Naive thymus-derived CD8-positive, alpha-beta T cell (primary cell): ENCODE measurements around the gene TRPV3. TPM values are rescaled to one million over a fixed set of nuclear protein-coding genes. Genes with fewer than 3 reads are reported as not detected.

ENCODE experiments used
- ATAC-seq, 2 donors: fragments of 150-1000 bp; cut with Tn5 transposase in 1 of 2; sonication (Bioruptor Pico), chemical (Tn5 transposase) in 1 of 2; 1 replicate in 1 of 2; 2 replicates in 1 of 2; pipeline ENCODE4 v1.10.0; 2021; ENCODE audit warnings: mild to moderate bottlenecking in 2 of 2, moderate library complexity in 2 of 2
- POLR2A ChIA-PET: fragments of 350-600 bp; sonication (Branson Sonifier 250); formaldehyde crosslinking; loops from one replicate; lab custom pipeline; 2021; ENCODE audit warnings: antibody characterized with exemption; lab: Charles Lee
- DNase-seq, 10 donors: peaks; one replicate each; pipeline versions ENCODE4 v3.0.0 to v3.0.0-alpha.2; 2020 to 2022
- H3K27ac Mint-ChIP-seq, 10 donors: one replicate each; pipeline ENCODE4 v1.8.0; 2020 to 2022; ENCODE audit warnings: mild to moderate bottlenecking in 10 of 10, mixed read lengths in 10 of 10, moderate library complexity in 4 of 10, inconsistent platforms in 1 of 10
- H3K27me3 Mint-ChIP-seq, 5 donors: one replicate each; pipeline ENCODE4 v1.8.0; 2021 to 2022; ENCODE audit warnings: mixed read lengths in 5 of 5
- H3K36me3 Mint-ChIP-seq, 3 donors: one replicate each; pipeline ENCODE4 v1.8.0; 2020 to 2022; ENCODE audit warnings: mixed read lengths in 3 of 3, mild to moderate bottlenecking in 2 of 3, inconsistent platforms in 1 of 3
- H3K4me1 Mint-ChIP-seq, 4 donors: one replicate each; pipeline ENCODE4 v1.8.0; 2021 to 2022; ENCODE audit warnings: mixed read lengths in 4 of 4
- H3K4me3 Mint-ChIP-seq, 10 donors: one replicate each; pipeline ENCODE4 v1.8.0; 2020 to 2022; ENCODE audit warnings: mild to moderate bottlenecking in 10 of 10, mixed read lengths in 10 of 10, moderate library complexity in 6 of 10, inconsistent platforms in 1 of 10
- H3K9me3 Mint-ChIP-seq, 9 donors: one replicate each; pipeline ENCODE4 v1.8.0; 2020 to 2022; ENCODE audit warnings: mixed read lengths in 9 of 9, mild to moderate bottlenecking in 3 of 9, inconsistent platforms in 1 of 9, moderate library complexity in 1 of 9
- polyA plus RNA-seq, 3 donors: library from polyadenylated mRNA; unstranded; fragments of 300-500 nt; fragmentation: Illumina TruSeq; gene quantifications; one replicate each; pipeline ENCODE4 v1.2.3, GENCODE V29; 2021
- total RNA-seq, 8 experiments: library from RNA in 2 of 8; stranded (reverse) in 2 of 8; gene quantifications; one replicate each; pipeline ENCODE4 v1.2.3 and lab custom pipeline; 2021 to 2026

The TRPV3 gene
- total and polyA plus RNA-seq, 5 experiments from 2014 or later: 0.13 to 0.47 (median 0.38) TPM; not detected in 2

- peaks cover 0 to 4% (median 0%) of the 10 kb centered on the region in 3 donors for H3K36me3 Mint-ChIP-seq
- ATAC-seq (no peak), DNase-seq (no peak)
- POLR2A ChIA-PET: no interaction called here
- H3K4me1 Mint-ChIP-seq: no peaks in the 10 kb centered on the region
- H3K27me3 Mint-ChIP-seq: peaks cover 4 to 22% (median 5%) of the 10 kb centered on the region in 5 donors
- H3K4me3 Mint-ChIP-seq: no peak overlapping the region
- peaks cover 0 to 4% (median 0%) of the 10 kb centered on the region in 9 donors for H3K9me3 Mint-ChIP-seq
- H3K27ac Mint-ChIP-seq: no peak overlapping the region
These were observed 51.6 kb downstream of the TRPV3 start for GRCh38 chr17:3506054-3506453.

GRCh38 chr17:3505008-3505407 is 52.6 kb downstream of the TRPV3 start:
- DNase-seq (no peak), ATAC-seq (no peak)
- H3K4me1 Mint-ChIP-seq: no peaks in the 10 kb centered on the region
- H3K27ac Mint-ChIP-seq: no peak overlapping the region
- peaks cover 0 to 4% (median 0%) of the 10 kb centered on the region in 3 donors for H3K36me3 Mint-ChIP-seq
- POLR2A ChIA-PET: no interaction called here
- H3K9me3 Mint-ChIP-seq: peaks cover 0 to 4% (median 0%) of the 10 kb centered on the region in 9 donors
- H3K27me3 Mint-ChIP-seq: peaks cover 4 to 27% (median 5%) of the 10 kb centered on the region in 5 donors
- H3K4me3 Mint-ChIP-seq: no peak overlapping the region

GRCh38 chr17:3503285-3503684 is 54.3 kb downstream of the TRPV3 start:
- H3K4me1 Mint-ChIP-seq: no peaks in the 10 kb centered on the region
- DNase-seq: no peak
- peaks cover 0 to 27% (median 3%) of the 10 kb centered on the region in 5 donors for H3K27me3 Mint-ChIP-seq
- H3K27ac Mint-ChIP-seq: no peak overlapping the region
- H3K9me3 Mint-ChIP-seq: peaks cover 0 to 4% (median 0%) of the 10 kb centered on the region in 9 donors
- H3K36me3 Mint-ChIP-seq: peaks cover 0 to 4% (median 0%) of the 10 kb centered on the region in 3 donors
- POLR2A ChIA-PET: no interaction called here
- no peak overlapping the region for H3K4me3 Mint-ChIP-seq
- no peak for ATAC-seq

GRCh38 chr17:3502466-3502865 is 55.1 kb downstream of the TRPV3 start:
- H3K4me3 Mint-ChIP-seq: no peak overlapping the region
- no peak for ATAC-seq
- peaks cover 0 to 3% (median 0%) of the 10 kb centered on the region in 9 donors for H3K9me3 Mint-ChIP-seq
- no peak overlapping the region for H3K27ac Mint-ChIP-seq
- POLR2A ChIA-PET: no interaction called here
- peaks cover 0 to 2% (median 0%) of the 10 kb centered on the region in 3 donors for H3K36me3 Mint-ChIP-seq
- DNase-seq: no peak
- H3K27me3 Mint-ChIP-seq: peaks cover 0 to 25% (median 3%) of the 10 kb centered on the region in 5 donors
- H3K4me1 Mint-ChIP-seq: no peaks in the 10 kb centered on the region

GRCh38 chr17:3501344-3501743 is 56.3 kb downstream of the TRPV3 start:
- Mint-ChIP-seq H3K36me3 (no peaks in the 10 kb centered on the region), H3K4me3 (no peak overlapping the region), H3K9me3 (peaks cover 0 to 2% (median 0%) of the 10 kb centered on the region in 9 donors), H3K4me1 (no peaks in the 10 kb centered on the region), H3K27me3 (peaks cover 0 to 14% (median 2%) of the 10 kb centered on the region in 5 donors), H3K27ac (no peak overlapping the region)
- DNase-seq (no peak), ATAC-seq (no peak)
- POLR2A ChIA-PET: no interaction called here

GRCh38 chr17:3497101-3497500 is 60.5 kb downstream of the TRPV3 start:
- ATAC-seq: no peak
- Mint-ChIP-seq H3K36me3 (no peaks in the 10 kb centered on the region), H3K4me1 (no peaks in the 10 kb centered on the region), H3K4me3 (no peak overlapping the region), H3K9me3 (peaks cover 0 to 2% (median 0%) of the 10 kb centered on the region in 9 donors), H3K27me3 (peaks cover 4 to 23% (median 7%) of the 10 kb centered on the region in 5 donors), H3K27ac (no peak overlapping the region)
- DNase-seq: no peak
- POLR2A ChIA-PET: no interaction called here

- no peak for DNase-seq
- Mint-ChIP-seq H3K9me3 (peaks cover 0 to 1% (median 0%) of the 10 kb centered on the region in 9 donors), H3K27ac (no peak overlapping the region), H3K27me3 (peaks cover 17 to 39% (median 28%) of the 10 kb centered on the region in 5 donors), H3K4me3 (no peak overlapping the region), H3K36me3 (no peaks in the 10 kb centered on the region), H3K4me1 (no peaks in the 10 kb centered on the region)
- ATAC-seq: no peak
- POLR2A ChIA-PET: interaction anchor here (0.6 kb wide), 1 partner anchor 917 kb away, joined by 5 read pairs; no protein-coding TSS in a partner anchor
These were observed 72.0 kb downstream of the TRPV3 start for GRCh38 chr17:3485481-3486068.

GRCh38 chr17:3482852-3483251 is 74.8 kb downstream of the TRPV3 start:
- Mint-ChIP-seq H3K4me1 (no peaks in the 10 kb centered on the region), H3K4me3 (no peak overlapping the region), H3K27ac (no peak overlapping the region), H3K9me3 (peaks cover 0 to 1% (median 0%) of the 10 kb centered on the region in 9 donors), H3K27me3 (peaks cover 19 to 38% (median 28%) of the 10 kb centered on the region in 5 donors), H3K36me3 (no peaks in the 10 kb centered on the region)
- DNase-seq: no peak
- POLR2A ChIA-PET: no interaction called here
- no peak for ATAC-seq

GRCh38 chr17:3479988-3480387 is 77.6 kb downstream of the TRPV3 start:
- Mint-ChIP-seq H3K27ac (no peak overlapping the region), H3K36me3 (no peaks in the 10 kb centered on the region), H3K4me3 (no peak overlapping the region), H3K9me3 (no peaks in the 10 kb centered on the region), H3K27me3 (peaks cover 9 to 24% (median 23%) of the 10 kb centered on the region in 5 donors), H3K4me1 (no peaks in the 10 kb centered on the region)
- POLR2A ChIA-PET: no interaction called here
- ATAC-seq (no peak), DNase-seq (no peak)

GRCh38 chr17:3475812-3476610 is 81.6 kb downstream of the TRPV3 start, which contains the start of gene ASPA:
Gene ASPA (plus strand): TSS chr17:3475997. CDS start chr17:3476160, 163 bp downstream.
- DNase-seq (no peak), ATAC-seq (no peak)
- Mint-ChIP-seq H3K9me3 (no peaks in the 10 kb centered on the region), H3K4me3 (peak within 1 kb of the TSS; percentile 29 to 73 (median 54)), H3K27ac (peak within 1 kb of the TSS in 3 of 10 donors; percentile 8 to 75 (median 28)), H3K4me1 (no peaks in the 10 kb centered on the region), H3K27me3 (peaks cover 5 to 15% (median 13%) of the 10 kb centered on the region in 5 donors), H3K36me3 (no peaks in the 10 kb centered on the region)
- POLR2A ChIA-PET: no interaction called here

- no peak for DNase-seq
- POLR2A ChIA-PET: no interaction called here
- Mint-ChIP-seq H3K4me1 (no peaks in the 10 kb centered on the region), H3K27me3 (peaks cover 5 to 14% (median 9%) of the 10 kb centered on the region in 5 donors), H3K4me3 (no peak overlapping the region), H3K9me3 (no peaks in the 10 kb centered on the region), H3K27ac (no peak overlapping the region), H3K36me3 (no peaks in the 10 kb centered on the region)
- ATAC-seq: no peak
These were observed 82.3 kb downstream of the TRPV3 start for GRCh38 chr17:3475251-3475685.

GRCh38 chr17:3474212-3474611 is 83.4 kb downstream of the TRPV3 start:
- Mint-ChIP-seq H3K4me3 (no peak overlapping the region), H3K36me3 (no peaks in the 10 kb centered on the region), H3K4me1 (no peaks in the 10 kb centered on the region), H3K27ac (no peak overlapping the region), H3K9me3 (no peaks in the 10 kb centered on the region), H3K27me3 (peaks cover 6 to 9% (median 6%) of the 10 kb centered on the region in 5 donors)
- ATAC-seq (no peak), DNase-seq (no peak)
- POLR2A ChIA-PET: no interaction called here

- no peaks in the 10 kb centered on the region for H3K36me3 Mint-ChIP-seq
- DNase-seq (no peak), ATAC-seq (no peak)
- H3K9me3 Mint-ChIP-seq: no peaks in the 10 kb centered on the region
- H3K4me1 Mint-ChIP-seq: no peaks in the 10 kb centered on the region
- peaks cover 0 to 8% (median 2%) of the 10 kb centered on the region in 5 donors for H3K27me3 Mint-ChIP-seq
- no peak overlapping the region for H3K27ac Mint-ChIP-seq
- no peak overlapping the region for H3K4me3 Mint-ChIP-seq
- POLR2A ChIA-PET: no interaction called here
These were observed 85.5 kb downstream of the TRPV3 start for GRCh38 chr17:3472137-3472536.
